Psoas muscle (tissue), 8 donors: ENCODE measurements around the gene EPB41L3. TPM values are rescaled to one million over a fixed set of nuclear protein-coding genes. Genes with fewer than 3 reads are reported as not detected.

ENCODE experiments used
- ATAC-seq, 4 donors: fragments of 200-7000 bp; cut with Tn5 transposase; one replicate each; pipeline ENCODE4 v1.9.1; 2020; ENCODE audit warnings: moderate library complexity in 3 of 4, mild to moderate bottlenecking in 2 of 4
- DNase-seq, 2 donors: peaks; one replicate each; pipeline ENCODE4 v3.0.0-alpha.2; 2020
- H3K27ac ChIP-seq: fragments of 200-600 bp; one replicate; pipeline ENCODE4 v1.8.0; 2022
- H3K27me3 ChIP-seq, 3 donors: fragments of 200-600 bp in 1 of 3; one replicate each; pipeline versions ENCODE4 v1.6.1 to v1.8.0; 2013 to 2022; ENCODE audit warnings: low read length in 2 of 3, mild to moderate bottlenecking in 2 of 3, moderate library complexity in 1 of 3; ENCODE audit not compliant: insufficient read depth in 3 of 3
- H3K36me3 ChIP-seq, 2 donors: fragments of 200-600 bp in 1 of 2; one replicate each; pipeline versions ENCODE4 v1.6.1 to v1.8.0; 2013 to 2022; ENCODE audit warnings: low read depth in 1 of 2, mild to moderate bottlenecking in 1 of 2, moderate library complexity in 1 of 2; ENCODE audit not compliant: insufficient read depth in 1 of 2
- H3K4me1 ChIP-seq: fragments of 200-600 bp; one replicate; pipeline ENCODE4 v1.8.0; 2022
- H3K4me3 ChIP-seq: fragments of 200-600 bp; one replicate; pipeline ENCODE4 v1.8.0; 2022; ENCODE audit warnings: mild to moderate bottlenecking
- H3K9me3 ChIP-seq: fragments of 200-600 bp; one replicate; pipeline ENCODE4 v1.8.0; 2022
- CTCF ChIP-seq: fragments of 200-600 bp; IDR thresholded peaks from one replicate; pipeline ENCODE4 v1.8.0; 2022; ENCODE audit warnings: antibody characterized with exemption
- WGBS, 3 donors: extraction: QIAGEN DNeasy Blood & Tissue Kit; methylation state at CpG; one replicate each; pipeline versions ENCODE4 v1.1.6 to v1.1.7; 2013; 5-methylcytosine and 5-hydroxymethylcytosine counted together
- intact Hi-C, 2 donors: fragments of 100-400 bp; cut with DNase I; formaldehyde crosslinking; loops; one replicate each; pipeline versions ENCODE4 v1.11.0 to v1.14.2; 2022
- polyA plus RNA-seq, 3 donors: library from polyadenylated mRNA; stranded (reverse); fragments of 200-250 nt; gene quantifications; one replicate each; pipeline ENCODE4 v1.2.3, GENCODE V29; 2013
- total RNA-seq, 4 donors: library from RNA; stranded (reverse); fragmentation: NEBNext Ultra II Directional in 2 of 4; extraction: Animal tissue kit (Norgen Biotek cat#: 25700) in 2 of 4; gene quantifications; one replicate each; pipeline versions ENCODE4 v1.2.1 to v1.2.4, GENCODE V29; 2021 to 2023
- donor health status: healthy with polysubstance abuse.
- donor health status: DM: no; HTN: no; CAD: no; lungs with moderate emphysema.
- donor health status: Bipolar disorder and iron deficiency.
- donor health status: healthy.
- donor health status: DM: yes; HTN: yes; CAD: no.
- donor health status: DM: no; HTN: no; CAD: no.
- donor health status: DM: no; HTN: no; CAD: no.
- donor health status: DM: yes; HTN: yes; CAD: no.

The EPB41L3 gene
- total and polyA plus RNA-seq, 7 donors = 1.4 to 23.6 (median 6.0) TPM

- DNase-seq = no peak
- Histone ChIP-seq H3K4me1 (no peaks in the 10 kb centered on the region), H3K27ac (no peak overlapping the region), H3K9me3 (no peaks in the 10 kb centered on the region), H3K36me3 (no peaks in the 10 kb centered on the region), H3K4me3 (no peak overlapping the region), H3K27me3 (peaks cover 0 to 16% (median 6%) of the 10 kb centered on the region in 3 donors)
- intact Hi-C loops = no loop called here
- no peak for ATAC-seq
- no peak for TF ChIP-seq CTCF
- WGBS, 3 donors = 52 to 62% (median 56%) methylated on average over 2 of the region's 2 CpGs
Observed at GRCh38 chr18:5538544-5538943, 5.3 kb downstream of the EPB41L3 start.

- Histone ChIP-seq H3K27ac (no peak overlapping the region), H3K27me3 (peaks cover 0 to 14% (median 5%) of the 10 kb centered on the region in 3 donors), H3K9me3 (no peaks in the 10 kb centered on the region), H3K4me1 (no peaks in the 10 kb centered on the region), H3K36me3 (no peaks in the 10 kb centered on the region), H3K4me3 (no peak overlapping the region)
- WGBS, 3 donors = 81 to 86% (median 86%) methylated on average over 2 of the region's 2 CpGs
- TF ChIP-seq CTCF = no peak
- DNase-seq = no peak
- no peak for ATAC-seq
- intact Hi-C loops = no loop called here
Observed at GRCh38 chr18:5537860-5538259, 5.9 kb downstream of the EPB41L3 start.

GRCh38 chr18:5534845-5535244 is 9.0 kb downstream of the EPB41L3 start:
- Histone ChIP-seq H3K27ac (no peak overlapping the region), H3K4me1 (no peaks in the 10 kb centered on the region), H3K36me3 (no peaks in the 10 kb centered on the region), H3K4me3 (no peak overlapping the region), H3K27me3 (no peaks in the 10 kb centered on the region), H3K9me3 (no peaks in the 10 kb centered on the region)
- intact Hi-C loops = no loop called here
- no peak for ATAC-seq
- DNase-seq = no peak
- TF ChIP-seq CTCF = no peak
- WGBS, 3 donors = 84 to 88% (median 87%) methylated on average over 5 of the region's 5 CpGs

- H3K4me3 ChIP-seq = no peak overlapping the region
- no peaks in the 10 kb centered on the region for H3K9me3 ChIP-seq
- intact Hi-C loops = no loop called here
- peaks cover 0 to 2% (median 0%) of the 10 kb centered on the region in 3 donors for H3K27me3 ChIP-seq
- ATAC-seq = no peak
- no peak for DNase-seq
- no peak overlapping the region for H3K27ac ChIP-seq
- H3K4me1 ChIP-seq = no peaks in the 10 kb centered on the region
- 52 to 81% (median 65%) methylated on average over 3 of the region's 3 CpGs for WGBS, 3 donors
- TF ChIP-seq CTCF = no peak
- no peaks in the 10 kb centered on the region for H3K36me3 ChIP-seq
Observed at GRCh38 chr18:5532066-5532465, 11.7 kb downstream of the EPB41L3 start.

- intact Hi-C loops = no loop called here
- Histone ChIP-seq H3K27ac (no peak overlapping the region), H3K27me3 (peaks cover 0 to 2% (median 0%) of the 10 kb centered on the region in 3 donors), H3K9me3 (no peaks in the 10 kb centered on the region), H3K4me1 (no peaks in the 10 kb centered on the region), H3K4me3 (no peak overlapping the region), H3K36me3 (no peaks in the 10 kb centered on the region)
- 82 to 86% (median 84%) methylated on average over 8 of the region's 8 CpGs for WGBS, 3 donors
- DNase-seq (no peak), ATAC-seq (no peak)
- TF ChIP-seq CTCF = no peak
Observed at GRCh38 chr18:5530629-5531178, 13.1 kb downstream of the EPB41L3 start.
